H1 (cell line): ENCODE data around the gene CCDC144A. TPM values are rescaled to one million over a fixed set of nuclear protein-coding genes. Genes with fewer than 3 reads are reported as not detected.

Experiments
- NANOG ChIP-seq: IDR thresholded peaks from 2 replicates; pipeline ENCODE4 v1.6.1; 2011; ENCODE audit warnings: low read length, low read depth, mild to moderate bottlenecking, inconsistent platforms; ENCODE audit not compliant: insufficient read depth, poor library complexity, severe bottlenecking
- polyA plus RNA-seq, 7 experiments: library from polyadenylated mRNA; depleted of rRNA in 3 of 7; stranded (reverse) in 5 of 7; unstranded in 2 of 7; fragments of >200 nt in 5 of 7; fragments of 200-250 nt in 2 of 7; gene quantifications; 1 replicate in 5 of 7; 2 replicates in 1 of 7; 4 replicates in 1 of 7; pipeline versions ENCODE4 v1.2.1 to v1.2.3, GENCODE V29; 2011 to 2013; ENCODE audit warnings: missing spikeins in 2 of 7, mixed read lengths in 2 of 7
- total RNA-seq: library from RNA; stranded (reverse); fragmentation: NEBNext Ultra II Directional; extraction: Animal tissue kit (Norgen Biotek cat#: 25700); gene quantifications from 2 replicates; pipeline ENCODE4 v1.2.1, GENCODE V29; 2021

The CCDC144A gene
- total and polyA plus RNA-seq, 2 of the 8 experiments (the other 6 are each of a cell fraction or from before 2014, with no cell fraction given), result 0.35 to 1.7 TPM

GRCh38 chr17:16661217-16661616 is 28.8 kb upstream of the CCDC144A start (continued):
- TF ChIP-seq NANOG, result no peak
- TF ChIP-seq, all 59 proteins: peak for 0
